ENCODE measurements around the gene EGR2. TPM values are rescaled to one million over a fixed set of nuclear protein-coding genes. Genes with fewer than 3 reads are reported as not detected.

Gene EGR2
- total RNA-seq, 1 experiment from 2014 or later, result 0.92 TPM

GRCh38 chr10:62820586-62820985 is 4.4 kb upstream of the EGR2 start:
- POLR2A ChIA-PET, result no interaction called here

GRCh38 chr10:62819141-62819920 is 3.2 kb upstream of the EGR2 start:
- H3K4me3 Mint-ChIP-seq, result peak overlapping the region; percentile 41
- H3K27me3 Mint-ChIP-seq (ENCODE audit: low read depth), result peaks cover 71% of the 10 kb centered on the region
- no peak overlapping the region for H3K27ac Mint-ChIP-seq
- TF ChIP-seq ATF1 (CRISPR knock-in tag; IDR thresholded peaks at IDR 0.05), result no peak
- TF ChIP-seq ZBTB21 (CRISPR knock-in tag; IDR thresholded peaks at IDR 0.05; ENCODE audit: borderline replicate concordance), result no peak
- TF ChIP-seq TP53 (CRISPR knock-in tag; IDR thresholded peaks at IDR 0.05), result no peak
- TF ChIP-seq CREB1 (CRISPR knock-in tag; IDR thresholded peaks at IDR 0.05), result no peak
- TF ChIP-seq TCF7 (CRISPR knock-in tag; IDR thresholded peaks at IDR 0.05; ENCODE audit: low read depth), result no peak
- no peak for TF ChIP-seq ZNF232 (CRISPR knock-in tag; IDR thresholded peaks at IDR 0.05)
- TF ChIP-seq FOXK1 (CRISPR knock-in tag; IDR thresholded peaks at IDR 0.05), result no peak
- TF ChIP-seq ATF2 (CRISPR knock-in tag; IDR thresholded peaks at IDR 0.05; ENCODE audit: borderline replicate concordance, low read depth), result no peak
- no peak for TF ChIP-seq ZNF317 (CRISPR knock-in tag; IDR thresholded peaks at IDR 0.05; ENCODE audit: borderline replicate concordance, low read depth)
- no peak for TF ChIP-seq MLX (CRISPR knock-in tag; IDR thresholded peaks at IDR 0.05)
- no peak for TF ChIP-seq PRDM15 (CRISPR knock-in tag; IDR thresholded peaks at IDR 0.05)
- no peak for TF ChIP-seq FOXP4 (CRISPR knock-in tag; IDR thresholded peaks at IDR 0.05)
- TF ChIP-seq ELF4 (CRISPR knock-in tag; IDR thresholded peaks at IDR 0.05; ENCODE audit: low read depth), result no peak
- H3K36me3 Mint-ChIP-seq, result no peaks in the 10 kb centered on the region
- DNase-seq (ENCODE audit: low spot score) (no peak), ATAC-seq (no peak)
- ChIA-PET CTCF (interaction anchor here (0.9 to 5.9 kb wide), 9 partner anchors 14 to 338 kb away, joined by 3 to 99 read pairs (median 7); partner anchors contain the start of gene ADO), POLR2A (interaction anchor here (0.7 to 1.3 kb wide), 3 partner anchors 15 to 211 kb away, joined by 3 to 4 read pairs (median 3); partner anchors contain the start of gene ADO)
- no peaks in the 10 kb centered on the region for H3K9me3 Mint-ChIP-seq
- peaks cover 30% of the 10 kb centered on the region for H3K4me1 Mint-ChIP-seq

More at GRCh38 chr10:62820586-62820985, 4.4 kb upstream of the EGR2 start:
- Mint-ChIP-seq H3K9me3 (no peaks in the 10 kb centered on the region), H3K4me1 (peaks cover 25% of the 10 kb centered on the region), H3K27ac (no peak overlapping the region), H3K27me3 (ENCODE audit: low read depth) (peaks cover 58% of the 10 kb centered on the region), H3K36me3 (no peaks in the 10 kb centered on the region), H3K4me3 (no peak overlapping the region)
- TF ChIP-seq SMAD3 (CRISPR knock-in tag; IDR thresholded peaks at IDR 0.05; ENCODE audit: borderline replicate concordance) (no peak), ZNF281 (CRISPR knock-in tag; IDR thresholded peaks at IDR 0.05) (no peak), RORB (CRISPR knock-in tag; IDR thresholded peaks at IDR 0.05) (no peak)
- DNase-seq (ENCODE audit: low spot score) (no peak), ATAC-seq (no peak)
- CTCF ChIA-PET, result interaction anchor here (4.4 kb wide), 2 partner anchors 227 to 264 kb away, joined by 31 to 32 read pairs; no protein-coding TSS in a partner anchor
